WTC11 (cell line): ENCODE measurements around the gene DSTN. TPM values are rescaled to one million over a fixed set of nuclear protein-coding genes. Genes with fewer than 3 reads are reported as not detected.

Experiments
- ATAC-seq: fragments of 200-7000 bp; cut with Tn5 transposase; 2 replicates; pipeline ENCODE4 v1.10.0; 2021; ENCODE audit warnings: mild to moderate bottlenecking, moderate library complexity
- CTCF ChIA-PET: fragments of 300-600 bp; sonication (Branson Sonifier 250); formaldehyde crosslinking; loops from one replicate; lab custom pipeline; 2021; ENCODE audit warnings: antibody characterized with exemption; lab: Charles Lee
- POLR2A ChIA-PET: fragments of 350-600 bp; sonication (Branson Sonifier 250); formaldehyde crosslinking; loops from one replicate; lab custom pipeline; 2021; ENCODE audit warnings: antibody characterized with exemption; lab: Charles Lee
- DNase-seq: peaks from one replicate; pipeline ENCODE4 v3.0.0; 2021; ENCODE audit warnings: low spot score
- H3K27ac Mint-ChIP-seq: 2 replicates; pipeline ENCODE4 v1.8.0; 2021; ENCODE audit warnings: mixed read lengths
- H3K27me3 Mint-ChIP-seq: 2 replicates; pipeline ENCODE4 v1.8.0; 2021; ENCODE audit warnings: low read depth, mild to moderate bottlenecking, moderate library complexity, mixed read lengths
- H3K36me3 Mint-ChIP-seq: 2 replicates; pipeline ENCODE4 v1.8.0; 2021; ENCODE audit warnings: mixed read lengths
- H3K4me1 Mint-ChIP-seq: 2 replicates; pipeline ENCODE4 v1.8.0; 2022; ENCODE audit warnings: mixed read lengths
- H3K4me3 Mint-ChIP-seq: 2 replicates; pipeline ENCODE4 v1.8.0; 2021; ENCODE audit warnings: mild to moderate bottlenecking, moderate library complexity, mixed read lengths
- H3K9me3 Mint-ChIP-seq: 2 replicates; pipeline ENCODE4 v1.8.0; 2021; ENCODE audit warnings: mixed read lengths
- CBFB ChIP-seq: sonication (generic); formaldehyde crosslinking; IDR thresholded peaks from 2 replicates; pipeline ENCODE4 v1.8.1; 2022; ENCODE audit warnings: mild to moderate bottlenecking, low read depth, missing genetic modification reagents
- CDX4 ChIP-seq: fragments of 250-450 bp; sonication (Bioruptor Pico); IDR thresholded peaks from 2 replicates; pipeline ENCODE4 v1.9.0; 2021; ENCODE audit warnings: moderate library complexity, mild to moderate bottlenecking, inconsistent platforms, borderline replicate concordance
- CREB1 ChIP-seq: sonication (generic); formaldehyde crosslinking; IDR thresholded peaks from 2 replicates; pipeline ENCODE4 v1.8.0; 2023; ENCODE audit warnings: mild to moderate bottlenecking, missing genetic modification reagents
- EMX1 ChIP-seq: fragments of 250-450 bp; sonication (Bioruptor Pico); IDR thresholded peaks from 2 replicates; pipeline ENCODE4 v1.8.0; 2021; ENCODE audit warnings: mild to moderate bottlenecking
- ERG ChIP-seq: fragments of 250-450 bp; sonication (Bioruptor Pico); IDR thresholded peaks from 2 replicates; pipeline ENCODE4 v1.8.0; 2021; ENCODE audit warnings: mild to moderate bottlenecking
- ETV6 ChIP-seq: sonication (generic); formaldehyde crosslinking; IDR thresholded peaks from 2 replicates; pipeline ENCODE4 v1.8.1; 2022; ENCODE audit warnings: mild to moderate bottlenecking, missing genetic modification reagents
- IRF1 ChIP-seq: sonication (generic); formaldehyde crosslinking; IDR thresholded peaks from 2 replicates; pipeline ENCODE4 v1.8.0; 2023; ENCODE audit warnings: missing genetic modification reagents
- MXD4 ChIP-seq: fragments of 250-450 bp; sonication (Bioruptor Pico); IDR thresholded peaks from 2 replicates; pipeline ENCODE4 v1.8.0; 2021; ENCODE audit warnings: mild to moderate bottlenecking, moderate library complexity, borderline replicate concordance
- NFYB ChIP-seq: sonication (generic); formaldehyde crosslinking; conservative IDR thresholded peaks from 2 replicates; pipeline ENCODE4 v1.8.0; 2022; ENCODE audit warnings: low read depth, missing genetic modification reagents
- SMAD4 ChIP-seq: sonication (generic); formaldehyde crosslinking; IDR thresholded peaks from 2 replicates; pipeline ENCODE4 v1.8.0; 2022; ENCODE audit warnings: mild to moderate bottlenecking, missing genetic modification reagents
- TEAD1 ChIP-seq: sonication (generic); formaldehyde crosslinking; IDR thresholded peaks from 2 replicates; pipeline ENCODE4 v1.8.0; 2022; ENCODE audit warnings: mild to moderate bottlenecking, missing genetic modification reagents
- USF1 ChIP-seq: sonication (generic); formaldehyde crosslinking; IDR thresholded peaks from 2 replicates; pipeline ENCODE4 v1.8.0; 2022; ENCODE audit warnings: mild to moderate bottlenecking, missing genetic modification reagents
- ZNF219 ChIP-seq: sonication (generic); formaldehyde crosslinking; IDR thresholded peaks from 2 replicates; pipeline ENCODE4 v1.8.0; 2023; ENCODE audit warnings: missing genetic modification reagents, mild to moderate bottlenecking, borderline replicate concordance
- ZNF512 ChIP-seq: sonication (generic); formaldehyde crosslinking; IDR thresholded peaks from 2 replicates; pipeline ENCODE4 v1.8.1; 2022; ENCODE audit warnings: missing genetic modification reagents, borderline replicate concordance
- total RNA-seq: library from RNA; stranded (reverse); gene quantifications from 3 replicates; pipeline ENCODE4 v1.2.3, GENCODE V29; 2021

The DSTN gene
- total RNA-seq, 1 experiment from 2014 or later = 153 TPM

- no peak for TF ChIP-seq NFYB
These were observed 56.5 kb downstream of the DSTN start (continued) for GRCh38 chr20:17626217-17627007.

GRCh38 chr20:17627101-17627955 lies 57.5 kb downstream of the DSTN start:
- peaks cover 48% of the 10 kb centered on the region for H3K36me3 Mint-ChIP-seq
- no peak overlapping the region for H3K4me3 Mint-ChIP-seq
- no peaks in the 10 kb centered on the region for H3K4me1 Mint-ChIP-seq
- no peak for TF ChIP-seq CBFB (CRISPR knock-in tag)
- no peak for TF ChIP-seq SMAD4 (CRISPR knock-in tag)
- no peak for TF ChIP-seq CREB1 (CRISPR knock-in tag)
- TF ChIP-seq ERG (CRISPR knock-in tag) = no peak
- TF ChIP-seq MXD4 (CRISPR knock-in tag) = no peak
- no peak for TF ChIP-seq IRF1 (CRISPR knock-in tag)
- TF ChIP-seq ZNF219 (CRISPR knock-in tag) = no peak
- no peak for TF ChIP-seq CDX4 (CRISPR knock-in tag)
- TF ChIP-seq USF1 (CRISPR knock-in tag) = no peak
- no peak for TF ChIP-seq ZNF512 (CRISPR knock-in tag)
- no peak for TF ChIP-seq TEAD1 (CRISPR knock-in tag)
- ATAC-seq = no peak
- no peak for DNase-seq
- no peaks in the 10 kb centered on the region for H3K27me3 Mint-ChIP-seq
- no peaks in the 10 kb centered on the region for H3K9me3 Mint-ChIP-seq
- H3K27ac Mint-ChIP-seq = no peak overlapping the region
- POLR2A ChIA-PET = no interaction called here
- CTCF ChIA-PET = interaction anchor here (1.0 to 1.2 kb wide), 4 partner anchors 9 to 28 kb away, joined by 3 read pairs; no protein-coding TSS in a partner anchor

GRCh38 chr20:17628101-17628841 lies 58.4 kb downstream of the DSTN start:
- H3K9me3 Mint-ChIP-seq = no peaks in the 10 kb centered on the region
- ChIA-PET POLR2A (interaction anchor here (1.0 kb wide), 1 partner anchor 242 kb away, joined by 3 read pairs; no protein-coding TSS in a partner anchor), CTCF (interaction anchor here (1.0 to 1.1 kb wide), 3 partner anchors 8 to 18 kb away, joined by 3 read pairs; no protein-coding TSS in a partner anchor)
- peaks cover 55% of the 10 kb centered on the region for H3K36me3 Mint-ChIP-seq
- H3K4me1 Mint-ChIP-seq = no peaks in the 10 kb centered on the region
- TF ChIP-seq ETV6 (CRISPR knock-in tag) (no peak), EMX1 (CRISPR knock-in tag) (no peak)
- ATAC-seq = no peak; the same call in 1 of the 2 replicates
- H3K27ac Mint-ChIP-seq = peak overlapping the region; percentile 8; the same call in 1 of the 2 replicates
- H3K27me3 Mint-ChIP-seq = no peaks in the 10 kb centered on the region
- DNase-seq = no peak
- H3K4me3 Mint-ChIP-seq = no peak overlapping the region
